WERI-Rb-1 (cell line): ENCODE results near the gene FAM162B.
A peak's percentile ranks its signal among the peaks of the same experiment; 100 is the strongest.

Source experiments
- DNase-seq: peaks from one replicate; pipeline ENCODE4 v3.0.0-alpha.2; 2020
- H3K27ac ChIP-seq: fragments of 250-450 bp; sonication (Bioruptor Pico); 2 replicates; pipeline ENCODE4 v1.5.1; 2020; ENCODE audit warnings: mild to moderate bottlenecking, moderate library complexity
- H3K27me3 ChIP-seq: fragments of 250-450 bp; sonication (Bioruptor Pico); 2 replicates; pipeline ENCODE4 v1.5.1; 2021; ENCODE audit warnings: mild to moderate bottlenecking, low read depth, moderate library complexity; ENCODE audit not compliant: insufficient read depth, severe bottlenecking
- H3K36me3 ChIP-seq: fragments of 250-450 bp; sonication (Bioruptor Pico); 2 replicates; pipeline ENCODE4 v1.5.1; 2020; ENCODE audit warnings: mild to moderate bottlenecking, moderate library complexity
- H3K4me3 ChIP-seq: 2 replicates; pipeline ENCODE4 v1.5.1; 2011; ENCODE audit warnings: low read depth, mild to moderate bottlenecking, control low read depth, low read length
- H3K9me3 ChIP-seq: fragments of 250-450 bp; sonication (Bioruptor Pico); 2 replicates; pipeline ENCODE4 v1.5.1; 2021; ENCODE audit warnings: mild to moderate bottlenecking, moderate library complexity; ENCODE audit not compliant: severe bottlenecking
- TF ChIP-seq, protein P1 (sequence below): IDR thresholded peaks from 2 replicates; pipeline ENCODE4 v1.5.1; 2011; ENCODE audit warnings: low read depth, mild to moderate bottlenecking, control low read depth, inconsistent platforms, low read length

The FAM162B gene

DNA sequence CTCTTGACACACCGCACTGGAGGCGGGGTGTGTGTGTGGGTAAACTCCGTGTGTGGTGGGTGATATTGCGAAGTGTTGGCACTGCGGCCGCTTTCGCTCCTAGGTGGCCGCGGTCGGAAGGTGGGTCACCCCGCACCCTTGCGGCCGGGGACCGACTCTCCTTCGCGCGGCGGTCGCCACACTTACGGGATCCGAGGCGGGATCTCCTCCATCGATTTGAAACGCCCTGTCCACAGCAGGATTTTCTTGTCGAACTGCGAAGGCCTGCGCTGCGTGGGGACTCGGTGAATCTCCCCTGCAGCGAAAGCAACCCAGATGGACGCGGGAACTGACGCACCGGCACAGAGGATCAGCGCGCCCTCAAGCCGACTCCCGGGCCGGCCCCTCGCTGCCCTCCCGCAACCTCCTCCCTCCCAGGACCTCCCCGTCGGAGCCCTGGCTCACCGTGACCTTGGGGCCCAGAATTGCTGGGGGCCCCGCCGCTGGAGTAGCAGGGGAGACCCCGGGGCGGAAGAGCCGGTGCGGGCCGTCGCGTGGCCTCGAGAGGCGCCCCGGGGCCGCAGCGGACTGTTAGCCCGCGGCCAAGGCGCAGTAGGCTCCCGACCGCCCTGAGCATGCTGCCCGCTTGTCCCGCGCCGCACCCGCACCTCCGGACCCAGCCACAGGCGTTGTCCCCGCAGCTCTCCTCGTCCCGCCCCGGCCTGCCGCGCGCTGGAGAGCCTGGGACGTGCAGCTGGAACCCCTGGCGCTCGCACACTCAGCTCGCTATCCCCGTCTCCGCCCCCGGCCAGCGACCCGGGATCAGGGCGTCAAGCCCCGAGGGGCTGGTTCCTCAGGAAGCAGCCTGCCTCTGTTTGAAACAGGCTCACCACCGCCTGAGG lies at the start of gene FAM162B:
Gene FAM162B (minus strand): TSS at position 759 of the 881 bp plus-strand sequence. CDS start 143 bp downstream, at position 616.
- TF ChIP-seq, protein P1, sequence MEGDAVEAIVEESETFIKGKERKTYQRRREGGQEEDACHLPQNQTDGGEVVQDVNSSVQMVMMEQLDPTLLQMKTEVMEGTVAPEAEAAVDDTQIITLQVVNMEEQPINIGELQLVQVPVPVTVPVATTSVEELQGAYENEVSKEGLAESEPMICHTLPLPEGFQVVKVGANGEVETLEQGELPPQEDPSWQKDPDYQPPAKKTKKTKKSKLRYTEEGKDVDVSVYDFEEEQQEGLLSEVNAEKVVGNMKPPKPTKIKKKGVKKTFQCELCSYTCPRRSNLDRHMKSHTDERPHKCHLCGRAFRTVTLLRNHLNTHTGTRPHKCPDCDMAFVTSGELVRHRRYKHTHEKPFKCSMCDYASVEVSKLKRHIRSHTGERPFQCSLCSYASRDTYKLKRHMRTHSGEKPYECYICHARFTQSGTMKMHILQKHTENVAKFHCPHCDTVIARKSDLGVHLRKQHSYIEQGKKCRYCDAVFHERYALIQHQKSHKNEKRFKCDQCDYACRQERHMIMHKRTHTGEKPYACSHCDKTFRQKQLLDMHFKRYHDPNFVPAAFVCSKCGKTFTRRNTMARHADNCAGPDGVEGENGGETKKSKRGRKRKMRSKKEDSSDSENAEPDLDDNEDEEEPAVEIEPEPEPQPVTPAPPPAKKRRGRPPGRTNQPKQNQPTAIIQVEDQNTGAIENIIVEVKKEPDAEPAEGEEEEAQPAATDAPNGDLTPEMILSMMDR: no peak
- peak; percentile 53 for DNase-seq
- Histone ChIP-seq H3K36me3 (no peaks in the 10 kb centered on the region), H3K27me3 (peaks cover 3% of the 10 kb centered on the region), H3K27ac (no peak within 1 kb of the TSS), H3K9me3 (no peaks in the 10 kb centered on the region), H3K4me3 (peak within 1 kb of the TSS; percentile 59)

DNA sequence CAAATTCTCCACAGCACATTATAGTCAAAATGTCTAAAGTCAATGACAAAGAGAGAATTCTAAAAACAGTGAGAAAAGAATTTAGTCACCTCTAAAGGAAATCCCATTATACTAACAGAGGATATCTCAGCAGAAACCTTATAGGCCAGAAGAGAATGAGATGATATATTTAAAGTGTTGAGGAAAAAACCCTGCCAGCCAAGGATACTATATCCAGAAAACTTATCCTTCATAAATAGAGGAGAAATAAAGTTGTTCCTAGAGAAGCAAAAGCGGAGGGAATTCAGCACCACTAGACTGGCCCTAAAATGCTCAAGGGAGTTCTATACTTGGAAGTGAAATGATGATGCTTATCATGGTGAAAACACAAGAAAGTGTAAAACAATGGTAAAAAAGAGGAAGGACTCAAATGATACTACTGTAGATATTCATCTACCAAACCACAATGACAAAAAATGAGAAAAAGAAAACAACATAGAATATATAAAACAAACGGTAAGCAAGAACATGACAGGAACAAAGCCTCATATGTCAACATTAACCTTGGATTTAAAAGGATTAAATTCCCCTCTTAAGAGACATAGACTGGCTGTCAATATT lies 46.6 kb upstream of the FAM162B start:
- TF ChIP-seq, protein P1: no peak
- DNase-seq: no peak
- no peak overlapping the region for H3K27ac ChIP-seq

GRCh38 chr6:116801971-116802370 lies 36.5 kb upstream of the FAM162B start:
- no peak overlapping the region for H3K27ac ChIP-seq
- H3K9me3 ChIP-seq: no peaks in the 10 kb centered on the region
- H3K4me3 ChIP-seq: no peak overlapping the region
- no peak for DNase-seq
- TF ChIP-seq, protein P1: no peak
- H3K36me3 ChIP-seq: no peaks in the 10 kb centered on the region
- H3K27me3 ChIP-seq: no peaks in the 10 kb centered on the region

More for the DNA sequence above, 46.6 kb upstream of the FAM162B start:
- Histone ChIP-seq H3K9me3 (no peaks in the 10 kb centered on the region), H3K27me3 (no peaks in the 10 kb centered on the region), H3K36me3 (no peaks in the 10 kb centered on the region), H3K4me3 (no peak overlapping the region)

GRCh38 chr6:116799945-116800344 lies 34.4 kb upstream of the FAM162B start:
- Histone ChIP-seq H3K27ac (no peak overlapping the region), H3K9me3 (no peaks in the 10 kb centered on the region), H3K36me3 (no peaks in the 10 kb centered on the region), H3K4me3 (no peak overlapping the region), H3K27me3 (no peaks in the 10 kb centered on the region)
- DNase-seq: no peak
- TF ChIP-seq, protein P1: no peak

DNA sequence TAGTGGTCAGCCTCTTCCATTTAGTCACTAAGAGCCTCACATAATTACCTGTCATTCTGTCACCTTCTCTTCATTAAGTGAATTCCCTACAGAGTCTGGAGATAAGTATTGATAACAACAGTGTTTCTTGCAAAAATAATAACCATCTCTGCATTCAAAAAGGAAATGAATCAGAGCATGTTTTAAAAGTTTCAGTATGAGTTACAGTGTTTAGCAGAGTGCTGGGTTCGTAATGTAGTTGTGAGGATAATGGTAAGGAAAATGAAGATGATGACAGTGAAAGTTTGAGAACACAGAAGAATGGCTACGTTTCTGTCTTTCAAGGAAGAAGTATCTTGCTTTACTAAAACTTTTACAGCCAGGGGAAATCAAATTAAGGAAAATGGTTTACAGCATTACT lies 32.1 kb upstream of the FAM162B start:
- TF ChIP-seq, protein P1: no peak
- no peak overlapping the region for H3K4me3 ChIP-seq

More for the DNA sequence above, 32.1 kb upstream of the FAM162B start:
- no peaks in the 10 kb centered on the region for H3K27me3 ChIP-seq
- no peak for DNase-seq
- H3K9me3 ChIP-seq: no peaks in the 10 kb centered on the region
- H3K36me3 ChIP-seq: no peaks in the 10 kb centered on the region
- no peak overlapping the region for H3K27ac ChIP-seq
